GM21717 (cell line): ENCODE results near the gene C6.
"Not testable (repeated sequence)": the region's sequence is repeated elsewhere in the genome, so short reads cannot be mapped to it uniquely, and the experiment has no call there.

Experiments
- ATAC-seq: cut with Tn5 transposase; IDR thresholded peaks from one replicate; pipeline ENCODE4 v1.9.1; 2021; ENCODE audit warnings: mild to moderate bottlenecking, moderate library complexity; ENCODE audit not compliant: unreplicated experiment

C6 gene

GRCh38 chr5:41213340-41213739 lies at the start of gene C6:
C6 (minus strand) TSS chr5:41213532; CDS start chr5:41203230, 10,302 bp downstream.
- no peak for ATAC-seq

GRCh38 chr5:41256400-41256799 lies 43.1 kb upstream of the C6 start:
- no peak for ATAC-seq

GRCh38 chr5:41253109-41253508 lies 39.8 kb upstream of the C6 start:
- ATAC-seq: no peak

GRCh38 chr5:41252036-41252435 lies 38.7 kb upstream of the C6 start:
- no peak for ATAC-seq

GRCh38 chr5:41250351-41250987 lies 37.1 kb upstream of the C6 start:
- ATAC-seq: no peak

GRCh38 chr5:41247135-41247534 lies 33.8 kb upstream of the C6 start:
- no peak for ATAC-seq

- ATAC-seq: no peak
Observed at GRCh38 chr5:41246376-41246775, 33.0 kb upstream of the C6 start.

GRCh38 chr5:41243558-41243957 lies 30.2 kb upstream of the C6 start:
- ATAC-seq: no peak

- no peak for ATAC-seq
Observed at GRCh38 chr5:41240985-41241384, 27.7 kb upstream of the C6 start.

GRCh38 chr5:41240390-41240789 lies 27.1 kb upstream of the C6 start:
- ATAC-seq: no peak

GRCh38 chr5:41234475-41234874 lies 21.1 kb upstream of the C6 start:
- no peak for ATAC-seq

GRCh38 chr5:41232797-41233196 lies 19.5 kb upstream of the C6 start:
- ATAC-seq: no peak

GRCh38 chr5:41230276-41230675 lies 16.9 kb upstream of the C6 start:
- not testable (repeated sequence) for ATAC-seq

GRCh38 chr5:41223962-41224361 lies 10.6 kb upstream of the C6 start:
- ATAC-seq: no peak

GRCh38 chr5:41219658-41220269 lies 6.4 kb upstream of the C6 start:
- no peak for ATAC-seq

GRCh38 chr5:41218929-41219657 lies 5.8 kb upstream of the C6 start:
- ATAC-seq: no peak

GRCh38 chr5:41214182-41214581 lies 850 bp upstream of the C6 start:
- ATAC-seq: no peak

GRCh38 chr5:41212935-41213334 lies 397 bp downstream of the C6 start:
- ATAC-seq: no peak

GRCh38 chr5:41211417-41211816 lies 1.9 kb downstream of the C6 start:
- no peak for ATAC-seq

GRCh38 chr5:41205475-41205874 lies 7.9 kb downstream of the C6 start:
- not testable (repeated sequence) for ATAC-seq

GRCh38 chr5:41203033-41203432 lies 10.3 kb downstream of the C6 start:
- ATAC-seq: no peak

GRCh38 chr5:41201082-41201772 lies 12.1 kb downstream of the C6 start:
- ATAC-seq: no peak
